Uterus (tissue), 2 donors: ENCODE results near the gene BCL11B.
"Not testable (repeated sequence)": the region's sequence is repeated elsewhere in the genome, so short reads cannot be mapped to it uniquely, and the experiment has no call there.

Experiments used
- POLR2A ChIP-seq, 2 donors: fragments of 450-650 bp; IDR thresholded peaks; one replicate each; pipeline ENCODE4 v1.6.1; 2016; ENCODE audit warnings: antibody characterized with exemption in 2 of 2, mild to moderate bottlenecking in 1 of 2, moderate library complexity in 1 of 2
- TF ChIP-seq, protein P1 (sequence below), 4 experiments: fragments of 200-600 bp in 2 of 4; fragments of 450-650 bp in 2 of 4; sonication (generic) in 2 of 4; IDR thresholded peaks; one replicate each; pipeline ENCODE4 v1.5.1; 2016 to 2019; ENCODE audit warnings: antibody characterized with exemption in 4 of 4, mild to moderate bottlenecking in 2 of 4, moderate library complexity in 1 of 4

GRCh38 chr14:99228760-99229159 lies 43.2 kb downstream of the BCL11B start:
- TF ChIP-seq, protein P1, sequence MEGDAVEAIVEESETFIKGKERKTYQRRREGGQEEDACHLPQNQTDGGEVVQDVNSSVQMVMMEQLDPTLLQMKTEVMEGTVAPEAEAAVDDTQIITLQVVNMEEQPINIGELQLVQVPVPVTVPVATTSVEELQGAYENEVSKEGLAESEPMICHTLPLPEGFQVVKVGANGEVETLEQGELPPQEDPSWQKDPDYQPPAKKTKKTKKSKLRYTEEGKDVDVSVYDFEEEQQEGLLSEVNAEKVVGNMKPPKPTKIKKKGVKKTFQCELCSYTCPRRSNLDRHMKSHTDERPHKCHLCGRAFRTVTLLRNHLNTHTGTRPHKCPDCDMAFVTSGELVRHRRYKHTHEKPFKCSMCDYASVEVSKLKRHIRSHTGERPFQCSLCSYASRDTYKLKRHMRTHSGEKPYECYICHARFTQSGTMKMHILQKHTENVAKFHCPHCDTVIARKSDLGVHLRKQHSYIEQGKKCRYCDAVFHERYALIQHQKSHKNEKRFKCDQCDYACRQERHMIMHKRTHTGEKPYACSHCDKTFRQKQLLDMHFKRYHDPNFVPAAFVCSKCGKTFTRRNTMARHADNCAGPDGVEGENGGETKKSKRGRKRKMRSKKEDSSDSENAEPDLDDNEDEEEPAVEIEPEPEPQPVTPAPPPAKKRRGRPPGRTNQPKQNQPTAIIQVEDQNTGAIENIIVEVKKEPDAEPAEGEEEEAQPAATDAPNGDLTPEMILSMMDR (IDR thresholded peaks at IDR 0.05) = not testable (repeated sequence)
- TF ChIP-seq POLR2A (IDR thresholded peaks at IDR 0.05) = not testable (repeated sequence)
